ENCODE measurements around the gene DGKH. TPM values are rescaled to one million over a fixed set of nuclear protein-coding genes. Genes with fewer than 3 reads are reported as not detected.
"Not testable (repeated sequence)": the region's sequence is repeated elsewhere in the genome, so short reads cannot be mapped to it uniquely, and the experiment has no call there.

DGKH gene
- total and polyA plus RNA-seq, 11 donors = 1.8 to 13.1 (median 7.4) TPM

DNA sequence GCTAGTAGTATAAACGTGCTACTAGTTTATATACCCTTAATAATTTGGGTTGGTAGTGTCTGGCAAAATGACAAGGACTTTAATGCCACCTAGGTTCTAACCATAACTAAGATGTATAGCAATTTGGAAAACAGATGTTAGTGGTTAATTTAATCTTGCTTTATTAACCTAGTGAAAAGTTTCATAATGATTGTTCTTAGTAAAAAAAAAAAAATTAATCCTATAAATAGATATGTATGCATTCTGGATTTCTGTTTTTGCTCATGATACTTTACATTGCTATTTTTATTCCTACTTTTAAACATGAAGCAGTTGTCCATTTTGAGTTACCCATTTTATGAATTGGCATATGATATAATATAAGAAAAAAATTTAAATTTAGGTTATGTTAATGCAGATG lies 36.3 kb downstream of the DGKH start:
- TF ChIP-seq POLR2A (IDR thresholded peaks at IDR 0.05) (no peak), CTCF (IDR thresholded peaks at IDR 0.05) (no peak)
- intact Hi-C loops (cut with DNase I) = no loop called here
- peaks cover 0 to 13% (median 0%) of the 10 kb centered on the region in 12 donors for H3K9me3 ChIP-seq
- DNase-seq = no peak
- H3K27ac ChIP-seq = no peak overlapping the region
- ATAC-seq = no peak
- whole genome bisulfite sequencing, 4 donors = 78 to 94% (median 89%) methylated on average over 1 of the region's 1 CpG
- no peak overlapping the region for H3K4me3 ChIP-seq
- peaks cover 0 to 3% (median 0%) of the 10 kb centered on the region in 9 donors for H3K36me3 ChIP-seq
- no peaks in the 10 kb centered on the region for H3K27me3 ChIP-seq
- H3K4me1 ChIP-seq = no peaks in the 10 kb centered on the region

- intact Hi-C loops (cut with DNase I) = no loop called here
- H3K4me3 ChIP-seq = no peak overlapping the region
- no peak for DNase-seq
- H3K36me3 ChIP-seq = peaks cover 0 to 3% (median 0%) of the 10 kb centered on the region in 9 donors
- no peak for TF ChIP-seq CTCF (IDR thresholded peaks at IDR 0.05)
- no peak for TF ChIP-seq POLR2A (IDR thresholded peaks at IDR 0.05)
- H3K27ac ChIP-seq = no peak overlapping the region
- H3K9me3 ChIP-seq = peaks cover 0 to 11% (median 0%) of the 10 kb centered on the region in 12 donors
- H3K27me3 ChIP-seq = no peaks in the 10 kb centered on the region
- WGBS, 4 donors = 96 to 100% (median 100%) methylated on average over 1 of the region's 1 CpG
- ATAC-seq = no peak
- H3K4me1 ChIP-seq = no peaks in the 10 kb centered on the region
Observed at GRCh38 chr13:42086582-42086981, 38.1 kb downstream of the DGKH start.

DNA sequence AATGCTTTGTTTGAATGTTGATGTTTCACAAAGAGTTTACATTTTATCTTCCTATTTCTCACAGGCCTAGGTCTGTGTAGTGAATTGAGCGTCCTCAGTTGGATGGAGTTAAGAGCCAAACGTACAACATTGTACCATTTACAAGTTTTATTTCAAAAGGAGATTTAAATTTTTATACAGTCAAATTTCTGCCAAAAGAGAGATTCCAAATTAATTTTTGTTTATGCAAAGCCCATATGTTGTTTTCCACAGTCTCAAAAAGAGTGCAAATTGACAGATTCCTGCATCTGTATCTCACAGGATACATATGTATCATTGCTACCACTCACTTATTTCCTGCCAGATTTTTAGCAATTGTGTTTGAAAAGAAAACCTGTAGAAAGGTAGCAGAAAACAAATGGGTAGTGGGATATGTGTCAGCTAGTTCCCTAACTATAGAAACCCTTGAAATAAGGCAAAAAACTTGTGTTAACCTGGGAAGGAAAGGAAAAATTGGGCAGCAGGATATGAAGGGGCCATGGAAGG lies 46.1 kb downstream of the DGKH start:
- Histone ChIP-seq H3K4me1 (peaks cover 0 to 4% (median 0%) of the 10 kb centered on the region in 12 donors), H3K36me3 (no peaks in the 10 kb centered on the region), H3K9me3 (no peaks in the 10 kb centered on the region), H3K27ac (no peak overlapping the region), H3K4me3 (no peak overlapping the region), H3K27me3 (no peaks in the 10 kb centered on the region)
- ATAC-seq = no peak
- DNase-seq = no peak
- no peak for TF ChIP-seq POLR2A (IDR thresholded peaks at IDR 0.05)
- no peak for TF ChIP-seq CTCF (IDR thresholded peaks at IDR 0.05)
- WGBS, 4 donors = 86 to 91% (median 90%) methylated on average over 2 of the region's 2 CpGs
- intact Hi-C loops (cut with DNase I) = no loop called here

- H3K9me3 ChIP-seq; H3K27ac ChIP-seq; intact Hi-C loops (cut with DNase I); H3K36me3 ChIP-seq; DNase-seq; ATAC-seq; H3K4me3 ChIP-seq; H3K27me3 ChIP-seq; H3K4me1 ChIP-seq: not testable (repeated sequence)
- WGBS, 4 donors = 95 to 100% (median 98%) methylated on average over 2 of the region's 2 CpGs
Observed at GRCh38 chr13:42096222-42096621, 47.8 kb downstream of the DGKH start.
